ENCODE data around the gene AQP5. TPM values are rescaled to one million over a fixed set of nuclear protein-coding genes. Genes with fewer than 3 reads are reported as not detected.

The AQP5 gene
- total and polyA plus RNA-seq, 2 of the 8 experiments (the other 6 are each of a cell fraction or from before 2014, with no cell fraction given), result 2.5 to 3.2 TPM

DNA sequence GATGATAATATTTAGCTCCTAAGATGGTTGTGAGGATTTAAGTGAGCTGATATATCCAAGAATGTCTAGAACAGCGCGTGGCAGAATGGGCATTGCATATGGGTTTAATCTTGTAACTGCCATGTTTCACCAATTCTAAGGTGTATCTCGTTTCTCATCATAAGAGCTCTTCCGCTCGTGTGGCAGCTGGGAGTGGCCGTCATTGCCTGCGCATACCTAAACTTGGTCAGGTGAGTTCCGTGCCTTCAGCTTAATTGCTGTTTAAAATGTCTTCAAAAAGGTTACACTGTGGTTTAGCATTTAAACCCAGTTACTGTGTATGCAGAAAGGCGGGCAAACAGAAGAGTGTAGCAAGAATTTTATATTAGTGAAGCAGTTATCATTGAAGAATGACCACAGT is 15.6 kb upstream of the AQP5 start:
- Histone ChIP-seq H4K8ac (ENCODE audit: extremely low read depth, insufficient read depth, low read length) (no peak overlapping the region), H3K4me3 (ENCODE audit: extremely low read depth in 1 of 4, insufficient read depth in 2 of 4, low read depth in 3 of 4, low read length in 4 of 4) (peak overlapping the region in 1 of 4 experiments; percentile 44; a peak in 2 of 8 replicates), H3K4me2 (ENCODE audit: insufficient read depth in 1 of 2, low read depth in 2 of 2, low read length in 2 of 2) (peak overlapping the region; percentile 13 to 66; a peak in 3 of 4 replicates), H2BK12ac (ENCODE audit: low read depth, low read length) (no peak overlapping the region), H2BK120ac (replicated peaks; ENCODE audit: low read depth, low read length) (no peak overlapping the region), H3K23ac (ENCODE audit: insufficient read length) (no peak overlapping the region), H4K5ac (ENCODE audit: insufficient read length, low read depth, low read length) (no peak overlapping the region), H3K27ac (ENCODE audit: low read depth, low read length) (no peak overlapping the region), H3K79me2 (ENCODE audit: control insufficient read depth in 1 of 2, insufficient read depth in 2 of 2, low read length in 2 of 2) (no peaks in the 10 kb centered on the region), H3K23me2 (ENCODE audit: low read depth, low read length) (no peaks in the 10 kb centered on the region; the same call in 1 of the 2 replicates), H2AFZ (ENCODE audit: low read length) (peak overlapping the region; percentile 23; the same call in 1 of the 2 replicates), H2BK20ac (ENCODE audit: low read length) (no peak overlapping the region), H3K14ac (ENCODE audit: insufficient read length) (no peak overlapping the region), H3K9me3 (ENCODE audit: insufficient read depth in 2 of 2, low read depth in 1 of 2, low read length in 1 of 2) (no peaks in the 10 kb centered on the region), H4K20me1 (replicated peaks in 1 of 2; ENCODE audit: control insufficient read depth in 1 of 2, insufficient read depth in 2 of 2, low read length in 2 of 2) (peaks cover 0 to 1% of the 10 kb centered on the region in 2 experiments), H2BK15ac (ENCODE audit: low read length) (no peak overlapping the region), H3K56ac (replicated peaks; ENCODE audit: insufficient read length, low read depth, low read length) (no peak overlapping the region), H3K18ac (ENCODE audit: extremely low read depth, low read length) (no peak overlapping the region), H3K4me1 (replicated peaks in 1 of 4; ENCODE audit: control insufficient read depth in 3 of 4, insufficient read depth in 4 of 4, low read length in 3 of 4) (peaks cover 3 to 17% (median 4%) of the 10 kb centered on the region in 4 experiments; a peak in 6 of 7 replicates), H2AK5ac (ENCODE audit: low read depth, low read length) (no peak overlapping the region), H3K27me3 (replicated peaks in 1 of 4; ENCODE audit: control insufficient read depth in 3 of 4, extremely low read depth in 1 of 4, insufficient read depth in 3 of 4, low read length in 3 of 4) (peaks cover 0 to 3% (median 0%) of the 10 kb centered on the region in 4 experiments; a peak in 1 of 7 replicates), H2BK5ac (ENCODE audit: low read depth, low read length) (no peak overlapping the region), H4K91ac (replicated peaks; ENCODE audit: insufficient read length, low read length) (no peak overlapping the region), H3K4ac (replicated peaks; ENCODE audit: insufficient read length, low read depth, low read length) (no peak overlapping the region), H3K36me3 (ENCODE audit: control insufficient read depth in 2 of 4, insufficient read depth in 4 of 4, low read length in 3 of 4) (no peaks in the 10 kb centered on the region), H3K9ac (replicated peaks in 1 of 4; ENCODE audit: extremely low read depth in 1 of 4, low read depth in 3 of 4, low read length in 3 of 4) (no peak overlapping the region), H3K79me1 (ENCODE audit: low read depth, low read length) (no peaks in the 10 kb centered on the region)
- TF ChIP-seq CREB1 (IDR thresholded peaks at IDR 0.05) (no peak), BRCA1 (IDR thresholded peaks at IDR 0.05; ENCODE audit: low read depth, low read length) (no peak), TAF7 (optimal IDR thresholded peaks at IDR 0.05; ENCODE audit: borderline replicate concordance, low read depth, low read length) (peak; percentile 7)
- FAIRE-seq (peak; percentile 62), DNase-seq (ENCODE audit: low read depth in 1 of 2, low spot score in 2 of 2) (no peak)
- ChIA-PET CTCF (ENCODE audit: partially characterized antibody) (interaction anchor here (0.8 to 7.6 kb wide), 38 partner anchors 9 to 189 kb away, joined by 3 to 104 read pairs (median 4); partner anchors contain the start of genes AQP5 and AQP6), POLR2A (ENCODE audit: partially characterized antibody) (interaction anchor here (0.7 to 1.7 kb wide), 13 partner anchors 8 to 205 kb away, joined by 3 to 6 read pairs (median 4); partner anchors contain the start of genes AQP5 and TMBIM6)
- 60% methylated on average over 9 of the region's 9 CpGs; no CpG with 5 or more reads in 1 of the 2 experiments for WGBS, 2 experiments (ENCODE audit: extremely low coverage in 1 of 2, insufficient coverage in 1 of 2, insufficient read length in 1 of 2, insufficient replicate concordance in 2 of 2, low coverage in 1 of 2, low lambda C conversion rate in 2 of 2, missing lambda C conversion rate in 1 of 2)

Measured in H1 (cell line).